ENCODE measurements around the gene LPCAT3.
A peak's percentile ranks its signal among the peaks of the same experiment; 100 is the strongest.

DNA sequence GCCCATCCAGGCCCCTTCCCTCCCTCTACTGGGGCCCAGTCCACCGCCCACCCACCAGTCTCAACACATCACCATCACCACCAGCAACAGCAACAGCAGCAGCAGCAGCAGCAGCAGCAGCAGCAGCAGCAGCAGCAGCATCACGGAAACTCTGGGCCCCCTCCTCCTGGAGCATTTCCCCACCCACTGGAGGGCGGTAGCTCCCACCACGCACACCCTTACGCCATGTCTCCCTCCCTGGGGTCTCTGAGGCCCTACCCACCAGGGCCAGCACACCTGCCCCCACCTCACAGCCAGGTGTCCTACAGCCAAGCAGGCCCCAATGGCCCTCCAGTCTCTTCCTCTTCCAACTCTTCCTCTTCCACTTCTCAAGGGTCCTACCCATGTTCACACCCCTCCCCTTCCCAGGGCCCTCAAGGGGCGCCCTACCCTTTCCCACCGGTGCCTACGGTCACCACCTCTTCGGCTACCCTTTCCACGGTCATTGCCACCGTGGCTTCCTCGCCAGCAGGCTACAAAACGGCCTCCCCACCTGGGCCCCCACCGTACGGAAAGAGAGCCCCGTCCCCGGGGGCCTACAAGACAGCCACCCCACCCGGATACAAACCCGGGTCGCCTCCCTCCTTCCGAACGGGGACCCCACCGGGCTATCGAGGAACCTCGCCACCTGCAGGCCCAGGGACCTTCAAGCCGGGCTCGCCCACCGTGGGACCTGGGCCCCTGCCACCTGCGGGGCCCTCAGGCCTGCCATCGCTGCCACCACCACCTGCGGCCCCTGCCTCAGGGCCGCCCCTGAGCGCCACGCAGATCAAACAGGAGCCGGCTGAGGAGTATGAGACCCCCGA, 81.4 kb downstream of the LPCAT3 start:
- TF ChIP-seq, protein P1, sequence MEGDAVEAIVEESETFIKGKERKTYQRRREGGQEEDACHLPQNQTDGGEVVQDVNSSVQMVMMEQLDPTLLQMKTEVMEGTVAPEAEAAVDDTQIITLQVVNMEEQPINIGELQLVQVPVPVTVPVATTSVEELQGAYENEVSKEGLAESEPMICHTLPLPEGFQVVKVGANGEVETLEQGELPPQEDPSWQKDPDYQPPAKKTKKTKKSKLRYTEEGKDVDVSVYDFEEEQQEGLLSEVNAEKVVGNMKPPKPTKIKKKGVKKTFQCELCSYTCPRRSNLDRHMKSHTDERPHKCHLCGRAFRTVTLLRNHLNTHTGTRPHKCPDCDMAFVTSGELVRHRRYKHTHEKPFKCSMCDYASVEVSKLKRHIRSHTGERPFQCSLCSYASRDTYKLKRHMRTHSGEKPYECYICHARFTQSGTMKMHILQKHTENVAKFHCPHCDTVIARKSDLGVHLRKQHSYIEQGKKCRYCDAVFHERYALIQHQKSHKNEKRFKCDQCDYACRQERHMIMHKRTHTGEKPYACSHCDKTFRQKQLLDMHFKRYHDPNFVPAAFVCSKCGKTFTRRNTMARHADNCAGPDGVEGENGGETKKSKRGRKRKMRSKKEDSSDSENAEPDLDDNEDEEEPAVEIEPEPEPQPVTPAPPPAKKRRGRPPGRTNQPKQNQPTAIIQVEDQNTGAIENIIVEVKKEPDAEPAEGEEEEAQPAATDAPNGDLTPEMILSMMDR (IDR thresholded peaks at IDR 0.05; ENCODE audit: low read depth, low read length), result peak; percentile 3
- peak; percentile 16 for TF ChIP-seq POLR2A (IDR thresholded peaks at IDR 0.05; ENCODE audit: extremely low read depth, insufficient read length)
